Astrocyte (in vitro differentiated cells and primary cell): Measurements from ENCODE around the gene SAMD4B.

Experiments used
- EZH2 ChIP-seq: IDR thresholded peaks from 2 replicates; pipeline ENCODE4 v1.6.1; 2012; ENCODE audit warnings: mild to moderate bottlenecking, low read length, inconsistent platforms; ENCODE audit not compliant: insufficient read depth
- TF ChIP-seq, protein P1 (sequence below): IDR thresholded peaks from 2 replicates; pipeline ENCODE4 v1.5.1; 2011; ENCODE audit warnings: low read depth, mild to moderate bottlenecking, inconsistent platforms, low read length, moderate library complexity; ENCODE audit not compliant: insufficient read depth

DNA sequence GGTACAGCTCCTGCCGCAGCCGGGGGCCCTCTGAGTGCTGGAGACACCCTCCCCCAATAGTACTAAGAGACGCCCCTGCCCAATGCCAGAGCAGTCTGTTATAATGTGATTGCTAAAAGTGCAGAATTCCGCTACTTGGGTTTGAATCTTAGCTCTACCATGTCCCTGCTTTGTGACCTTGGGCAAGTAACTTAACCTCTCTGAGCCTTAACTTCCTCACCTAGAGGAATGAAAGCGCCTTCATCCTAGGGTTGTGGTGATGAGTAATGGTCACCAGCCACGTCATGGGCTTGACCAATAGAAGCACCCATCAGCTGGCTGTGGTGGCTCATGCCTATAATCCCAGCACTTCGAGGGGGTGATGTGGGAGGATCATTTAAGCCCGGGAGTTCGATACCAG is 76.8 kb downstream of the SAMD4B start:
- no peak for TF ChIP-seq EZH2
- TF ChIP-seq, protein P1, sequence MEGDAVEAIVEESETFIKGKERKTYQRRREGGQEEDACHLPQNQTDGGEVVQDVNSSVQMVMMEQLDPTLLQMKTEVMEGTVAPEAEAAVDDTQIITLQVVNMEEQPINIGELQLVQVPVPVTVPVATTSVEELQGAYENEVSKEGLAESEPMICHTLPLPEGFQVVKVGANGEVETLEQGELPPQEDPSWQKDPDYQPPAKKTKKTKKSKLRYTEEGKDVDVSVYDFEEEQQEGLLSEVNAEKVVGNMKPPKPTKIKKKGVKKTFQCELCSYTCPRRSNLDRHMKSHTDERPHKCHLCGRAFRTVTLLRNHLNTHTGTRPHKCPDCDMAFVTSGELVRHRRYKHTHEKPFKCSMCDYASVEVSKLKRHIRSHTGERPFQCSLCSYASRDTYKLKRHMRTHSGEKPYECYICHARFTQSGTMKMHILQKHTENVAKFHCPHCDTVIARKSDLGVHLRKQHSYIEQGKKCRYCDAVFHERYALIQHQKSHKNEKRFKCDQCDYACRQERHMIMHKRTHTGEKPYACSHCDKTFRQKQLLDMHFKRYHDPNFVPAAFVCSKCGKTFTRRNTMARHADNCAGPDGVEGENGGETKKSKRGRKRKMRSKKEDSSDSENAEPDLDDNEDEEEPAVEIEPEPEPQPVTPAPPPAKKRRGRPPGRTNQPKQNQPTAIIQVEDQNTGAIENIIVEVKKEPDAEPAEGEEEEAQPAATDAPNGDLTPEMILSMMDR, result no peak
